GM03348 (cell line): ENCODE results near the gene RAB4A.

Source experiments
- DNase-seq: peaks from one replicate; pipeline ENCODE4 v3.0.0; 2012; ENCODE audit warnings: low spot score

RAB4A gene

DNA sequence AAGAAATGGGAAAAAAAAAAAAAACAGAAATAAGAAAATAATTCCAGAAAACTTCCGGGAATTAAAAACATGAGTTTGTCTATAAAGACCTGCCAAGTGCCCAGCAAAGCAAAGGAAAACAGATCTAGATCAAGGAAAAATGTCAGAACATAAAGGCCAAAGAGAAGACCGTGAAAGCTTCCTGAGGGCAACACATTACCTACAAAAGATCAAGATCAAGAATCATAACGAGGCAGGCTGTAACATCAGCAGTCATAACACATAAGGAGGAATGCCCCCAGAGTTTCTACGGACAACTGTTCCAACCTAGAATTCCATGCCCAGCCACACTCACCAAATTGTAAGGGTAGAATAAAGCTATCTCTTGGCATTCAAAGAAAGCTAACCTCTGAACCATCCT lies 68.2 kb downstream of the RAB4A start:
- no peak for DNase-seq

GRCh38 chr1:229339520-229339919 lies 68.6 kb downstream of the RAB4A start:
- DNase-seq = no peak

DNA sequence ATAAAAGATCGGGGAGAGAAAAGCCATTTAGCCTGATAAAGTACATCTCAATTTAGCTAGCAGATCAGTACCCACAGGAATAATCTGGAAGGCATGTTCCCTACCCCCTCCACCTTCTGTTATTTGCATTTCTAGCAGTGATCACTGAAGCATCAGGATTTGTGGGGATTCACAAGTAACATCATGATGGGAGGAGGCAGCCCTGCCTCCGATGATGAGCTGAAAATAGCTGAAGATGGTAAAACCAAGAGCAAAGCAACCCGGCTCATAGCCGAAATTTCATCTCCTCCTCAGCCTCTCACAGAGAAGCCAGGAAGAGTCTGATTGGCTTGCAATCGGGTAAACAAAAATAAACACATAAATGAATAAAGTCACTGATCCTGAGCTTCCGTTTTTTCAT lies 69.6 kb downstream of the RAB4A start:
- no peak for DNase-seq

GRCh38 chr1:229341774-229342655 lies 71.1 kb downstream of the RAB4A start:
- DNase-seq = peak; percentile 97

DNA sequence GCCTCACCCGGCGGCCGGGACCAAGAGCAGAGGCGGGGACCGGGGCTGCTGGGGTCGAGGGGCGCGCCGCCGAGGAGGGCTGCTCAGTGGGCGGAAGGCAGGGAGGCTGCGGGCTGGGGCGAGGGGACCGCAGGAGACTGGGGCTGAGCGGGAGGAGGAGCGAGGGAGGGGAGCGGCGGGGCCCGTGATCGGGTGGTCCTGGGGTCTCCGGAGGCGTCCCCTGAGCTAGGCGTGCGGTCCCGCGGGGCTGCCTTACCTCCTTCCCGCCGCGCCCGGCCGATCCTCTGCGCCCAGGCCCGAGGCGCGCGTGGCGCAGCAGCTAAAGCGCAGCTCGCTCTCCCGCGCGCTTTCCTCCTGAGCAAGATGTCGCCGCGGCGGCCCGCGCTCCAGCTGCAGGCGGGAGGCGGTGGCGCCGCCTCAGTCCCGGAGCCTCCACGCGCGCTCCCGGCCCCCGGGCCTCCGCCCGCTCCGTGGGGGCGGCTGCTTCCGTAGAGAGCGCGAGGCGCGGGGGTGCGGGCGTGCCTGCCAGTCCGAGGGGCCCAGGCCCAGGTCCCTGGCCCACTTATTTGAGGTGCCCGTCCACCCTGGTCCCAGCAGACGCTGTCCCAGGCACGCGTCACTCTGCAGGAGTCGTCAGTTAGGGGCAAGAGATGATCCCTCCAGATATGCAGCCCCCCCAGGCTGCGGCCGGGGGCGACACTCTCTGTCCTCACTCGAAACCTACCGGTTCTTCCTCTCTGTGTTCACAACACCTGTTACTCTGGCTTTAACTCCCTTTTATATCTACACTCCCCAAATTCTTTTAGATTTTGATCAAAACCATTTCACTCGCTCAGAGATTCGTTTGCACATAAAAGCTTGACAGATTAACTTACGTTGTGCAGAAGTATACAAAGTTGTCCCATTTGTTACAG lies 72.0 kb downstream of the RAB4A start, which contains the start of gene CCSAP:
CCSAP (minus strand) TSS at position 392 of the 914 bp plus-strand sequence. CDS start 582 bp downstream, outside the sequence.
- peak; percentile 86 for DNase-seq

- no peak for DNase-seq
Measured at GRCh38 chr1:229344139-229344538, 73.2 kb downstream of the RAB4A start.

- DNase-seq = no peak
Measured at GRCh38 chr1:229344937-229345684, 74.2 kb downstream of the RAB4A start.

GRCh38 chr1:229347528-229347927 lies 76.6 kb downstream of the RAB4A start:
- DNase-seq = no peak

GRCh38 chr1:229349463-229350385 lies 78.8 kb downstream of the RAB4A start:
- no peak for DNase-seq

GRCh38 chr1:229352975-229353374 lies 82.1 kb downstream of the RAB4A start:
- no peak for DNase-seq

DNA sequence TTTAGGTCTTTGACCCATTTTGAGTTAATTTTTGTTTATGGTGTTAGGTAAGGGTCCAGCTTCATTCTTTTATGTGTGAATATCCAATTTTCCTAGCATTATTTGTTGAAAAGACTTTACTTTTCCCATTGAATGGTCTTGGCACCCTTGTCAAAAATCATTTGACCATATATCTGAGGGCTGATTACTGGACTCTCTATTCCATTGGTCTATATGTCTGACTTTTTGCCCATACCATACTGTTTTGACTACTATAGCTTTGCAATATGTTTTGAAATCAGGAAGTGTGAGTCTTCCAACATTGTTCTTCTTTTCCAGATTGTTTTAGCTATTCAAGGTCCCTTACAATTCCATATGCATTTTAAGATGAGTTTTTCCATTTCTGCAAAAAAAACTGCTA lies 83.3 kb downstream of the RAB4A start:
- DNase-seq = no peak
